H1 (cell line): ENCODE data around the gene KCTD7. TPM values are rescaled to one million over a fixed set of nuclear protein-coding genes. Genes with fewer than 3 reads are reported as not detected.
"Not testable (repeated sequence)": the region's sequence is repeated elsewhere in the genome, so short reads cannot be mapped to it uniquely, and the experiment has no call there.

Experiments used
- CTCF ChIA-PET: fragments of 300-600 bp; sonication (Branson Sonifier 250); formaldehyde crosslinking; loops from one replicate; lab custom pipeline; 2021; ENCODE audit not compliant: partially characterized antibody; lab: Charles Lee
- POLR2A ChIA-PET: fragments of 300-600 bp; sonication (Branson Sonifier 250); formaldehyde crosslinking; loops from one replicate; lab custom pipeline; 2021; ENCODE audit warnings: inconsistent platforms; ENCODE audit not compliant: partially characterized antibody; lab: Charles Lee
- DNase-seq, 2 experiments: peaks; one replicate each; pipeline versions ENCODE4 v3.0.0 to v3.0.0-alpha.2; 2010 to 2022; ENCODE audit warnings: low spot score in 2 of 2, low read depth in 1 of 2, mixed read lengths in 1 of 2
- FAIRE-seq: peaks from 2 replicates; lab custom pipeline; 2011; peaks lifted over from hg19 to GRCh38; lab: Jason Lieb, UNC
- H2AFZ ChIP-seq: 2 replicates; pipeline ENCODE4 v1.8.1; 2012; ENCODE audit warnings: low read length, inconsistent platforms
- H2AK5ac ChIP-seq: 2 replicates; pipeline ENCODE4 v1.6.1; 2013; ENCODE audit warnings: low read depth, low read length
- H2BK120ac ChIP-seq: replicated peaks from 2 replicates; pipeline ENCODE3; 2013; ENCODE audit warnings: low read depth, low read length, inconsistent platforms
- H2BK12ac ChIP-seq: 2 replicates; pipeline ENCODE4 v1.6.1; 2013; ENCODE audit warnings: low read depth, low read length
- H2BK15ac ChIP-seq: 2 replicates; pipeline ENCODE4 v1.6.1; 2013; ENCODE audit warnings: low read length
- H2BK20ac ChIP-seq: 2 replicates; pipeline ENCODE4 v1.6.1; 2013; ENCODE audit warnings: low read length
- H2BK5ac ChIP-seq: 2 replicates; pipeline ENCODE4 v1.6.1; 2013; ENCODE audit warnings: low read depth, low read length
- H3K14ac ChIP-seq: 2 replicates; pipeline ENCODE4 v1.6.1; 2013; ENCODE audit warnings: inconsistent platforms; ENCODE audit not compliant: insufficient read length
- H3K18ac ChIP-seq: 2 replicates; pipeline ENCODE4 v1.6.1; 2013; ENCODE audit warnings: low read length; ENCODE audit errors: extremely low read depth
- H3K23ac ChIP-seq: 2 replicates; pipeline ENCODE4 v1.6.1; 2013; ENCODE audit warnings: inconsistent platforms; ENCODE audit not compliant: insufficient read length
- H3K23me2 ChIP-seq: 2 replicates; pipeline ENCODE4 v1.6.1; 2013; ENCODE audit warnings: low read depth, low read length
- H3K27ac ChIP-seq: 2 replicates; pipeline ENCODE4 v1.6.1; 2011; ENCODE audit warnings: low read depth, low read length, inconsistent platforms
- H3K27me3 ChIP-seq, 4 experiments: replicated peaks in 1 of 4; 1 replicate in 1 of 4; 2 replicates in 3 of 4; pipeline versions ENCODE4 v1.6.1 to v1.8.1; 2011 to 2013; ENCODE audit warnings: low read length in 3 of 4, mild to moderate bottlenecking in 3 of 4, inconsistent platforms in 2 of 4, mixed read lengths in 2 of 4, moderate library complexity in 1 of 4; ENCODE audit not compliant: control insufficient read depth in 3 of 4, insufficient read depth in 3 of 4; ENCODE audit errors: extremely low read depth in 1 of 4
- H3K36me3 ChIP-seq, 4 experiments: 2 replicates each; pipeline versions ENCODE4 v1.6.1 to v1.8.1; 2011 to 2013; ENCODE audit warnings: mild to moderate bottlenecking in 4 of 4, low read length in 3 of 4, moderate library complexity in 2 of 4, control low read depth in 1 of 4, inconsistent platforms in 1 of 4; ENCODE audit not compliant: insufficient read depth in 4 of 4, control insufficient read depth in 2 of 4
- H3K4ac ChIP-seq: replicated peaks from 2 replicates; pipeline ENCODE3; 2013; ENCODE audit warnings: low read length, low read depth, mixed read lengths, inconsistent platforms; ENCODE audit not compliant: insufficient read length
- H3K4me1 ChIP-seq, 4 experiments: replicated peaks in 1 of 4; 1 replicate in 1 of 4; 2 replicates in 3 of 4; pipeline versions ENCODE4 v1.6.1 to v1.8.1; 2011 to 2013; ENCODE audit warnings: low read length in 3 of 4, inconsistent platforms in 2 of 4, mixed read lengths in 1 of 4; ENCODE audit not compliant: insufficient read depth in 4 of 4, control insufficient read depth in 3 of 4
- H3K4me2 ChIP-seq, 2 experiments: 2 replicates each; pipeline versions ENCODE4 v1.6.1 to v1.8.1; 2011 to 2013; ENCODE audit warnings: low read depth in 2 of 2, low read length in 2 of 2, control low read depth in 1 of 2, inconsistent platforms in 1 of 2, mild to moderate bottlenecking in 1 of 2; ENCODE audit not compliant: insufficient read depth in 1 of 2
- H3K4me3 ChIP-seq, 4 experiments: fragments of 200-600, 300-600 bp in 1 of 4; sonication (generic), shearing (Covaris generic), sonication (Bioruptor Twin) in 1 of 4; 2 replicates each; pipeline versions ENCODE4 v1.5.1 to v1.8.1; 2011 to 2016; ENCODE audit warnings: low read length in 4 of 4, low read depth in 3 of 4, control low read depth in 2 of 4, inconsistent platforms in 2 of 4, mild to moderate bottlenecking in 2 of 4, mixed read lengths in 1 of 4, moderate library complexity in 1 of 4; ENCODE audit not compliant: insufficient read depth in 2 of 4; ENCODE audit errors: extremely low read depth in 1 of 4
- H3K56ac ChIP-seq: replicated peaks from 2 replicates; pipeline ENCODE3; 2013; ENCODE audit warnings: low read depth, mild to moderate bottlenecking, mixed read lengths, low read length, inconsistent platforms; ENCODE audit not compliant: insufficient read length
- H3K79me1 ChIP-seq: 2 replicates; pipeline ENCODE4 v1.6.1; 2013; ENCODE audit warnings: low read depth, low read length, control low read depth
- H3K79me2 ChIP-seq, 2 experiments: 2 replicates each; pipeline versions ENCODE4 v1.6.1 to v1.8.1; 2012 to 2013; ENCODE audit warnings: low read length in 2 of 2, mild to moderate bottlenecking in 2 of 2, inconsistent platforms in 1 of 2; ENCODE audit not compliant: insufficient read depth in 2 of 2, control insufficient read depth in 1 of 2
- H3K9ac ChIP-seq, 4 experiments: replicated peaks in 1 of 4; 1 replicate in 1 of 4; 2 replicates in 3 of 4; pipeline versions ENCODE4 v1.6.1 to v1.8.1; 2011 to 2013; ENCODE audit warnings: low read depth in 3 of 4, low read length in 3 of 4, control low read depth in 2 of 4, mild to moderate bottlenecking in 2 of 4, moderate library complexity in 2 of 4, inconsistent platforms in 1 of 4; ENCODE audit errors: extremely low read depth in 1 of 4
- H3K9me3 ChIP-seq, 2 experiments: 2 replicates each; pipeline versions ENCODE4 v1.6.1 to v1.8.1; 2012 to 2013; ENCODE audit warnings: mild to moderate bottlenecking in 2 of 2, moderate library complexity in 2 of 2, control low read depth in 1 of 2, inconsistent platforms in 1 of 2, low read depth in 1 of 2, low read length in 1 of 2, mixed read lengths in 1 of 2; ENCODE audit not compliant: insufficient read depth in 2 of 2
- H4K20me1 ChIP-seq, 2 experiments: replicated peaks in 1 of 2; 2 replicates each; pipeline versions ENCODE3 to v1.8.1; 2011 to 2013; ENCODE audit warnings: inconsistent platforms in 2 of 2, low read length in 2 of 2, mild to moderate bottlenecking in 1 of 2; ENCODE audit not compliant: insufficient read depth in 2 of 2, control insufficient read depth in 1 of 2
- H4K5ac ChIP-seq: 2 replicates; pipeline ENCODE4 v1.6.1; 2013; ENCODE audit warnings: low read length, low read depth, mixed read lengths, inconsistent platforms; ENCODE audit not compliant: insufficient read length
- H4K8ac ChIP-seq: 2 replicates; pipeline ENCODE4 v1.8.0; 2013; ENCODE audit warnings: mild to moderate bottlenecking, moderate library complexity, low read length, inconsistent platforms; ENCODE audit not compliant: insufficient read depth; ENCODE audit errors: extremely low read depth
- H4K91ac ChIP-seq: replicated peaks from 2 replicates; pipeline ENCODE3; 2013; ENCODE audit warnings: low read length, mixed read lengths, inconsistent platforms; ENCODE audit not compliant: insufficient read length
- WGBS, 2 experiments: shearing (Covaris generic) in 1 of 2; methylation state at CpG; one replicate each; pipeline versions ENCODE4 v1.1.6 to v1.1.7; 2013 to 2015; ENCODE audit warnings: low lambda C conversion rate in 2 of 2, mixed read lengths in 2 of 2, inconsistent platforms in 1 of 2, low coverage in 1 of 2, missing lambda C conversion rate in 1 of 2; ENCODE audit not compliant: insufficient replicate concordance in 2 of 2, insufficient coverage in 1 of 2, insufficient read length in 1 of 2; ENCODE audit errors: extremely low coverage in 1 of 2, missing lambda C conversion rate in 1 of 2; 5-methylcytosine and 5-hydroxymethylcytosine counted together
- polyA plus RNA-seq, 7 experiments: library from polyadenylated mRNA; depleted of rRNA in 3 of 7; stranded (reverse) in 5 of 7; unstranded in 2 of 7; fragments of >200 nt in 5 of 7; fragments of 200-250 nt in 2 of 7; gene quantifications; 1 replicate in 5 of 7; 2 replicates in 1 of 7; 4 replicates in 1 of 7; pipeline versions ENCODE4 v1.2.1 to v1.2.3, GENCODE V29; 2011 to 2013; ENCODE audit warnings: missing spikeins in 2 of 7, mixed read lengths in 2 of 7
- total RNA-seq: library from RNA; stranded (reverse); fragmentation: NEBNext Ultra II Directional; extraction: Animal tissue kit (Norgen Biotek cat#: 25700); gene quantifications from 2 replicates; pipeline ENCODE4 v1.2.1, GENCODE V29; 2021

KCTD7 gene
- total and polyA plus RNA-seq, 2 of the 8 experiments (the other 6 are each of a cell fraction or from before 2014, with no cell fraction given) = 8.6 to 11.9 TPM

- H2BK120ac ChIP-seq, H4K8ac ChIP-seq, H4K5ac ChIP-seq, H3K79me2 ChIP-seq, H3K4me3 ChIP-seq, H3K79me1 ChIP-seq, H3K4me1 ChIP-seq, H2AK5ac ChIP-seq, H3K4ac ChIP-seq, H3K23ac ChIP-seq, H3K4me2 ChIP-seq, DNase-seq, H3K27ac ChIP-seq, H2BK15ac ChIP-seq, H2AFZ ChIP-seq, H3K36me3 ChIP-seq, CTCF ChIA-PET, H3K23me2 ChIP-seq, H4K20me1 ChIP-seq, H4K91ac ChIP-seq, H3K18ac ChIP-seq, H3K56ac ChIP-seq, FAIRE-seq, H2BK20ac ChIP-seq, H3K14ac ChIP-seq, H3K9me3 ChIP-seq, H3K27me3 ChIP-seq, H2BK5ac ChIP-seq, H2BK12ac ChIP-seq: not testable (repeated sequence)
- POLR2A ChIA-PET = interaction anchor here (1.1 to 1.7 kb wide), 2 partner anchors 8 to 116 kb away, joined by 3 to 4 read pairs; no protein-coding TSS in a partner anchor
- WGBS, 2 experiments = 97% methylated on average over 5 of the region's 7 CpGs; no CpG with 5 or more reads in 1 of the 2 experiments
- peak overlapping the region in 1 of 4 experiments; percentile 13; a peak in 1 of 7 replicates for H3K9ac ChIP-seq
These were observed 44.5 kb downstream of the KCTD7 start for GRCh38 chr7:66673124-66673640.
